NB4 (cell line): ENCODE measurements around the gene ZNF691.

Source experiments
- DNase-seq: peaks from one replicate; pipeline ENCODE4 v3.0.0; 2010; ENCODE audit warnings: low read depth
- H3K4me3 ChIP-seq: one replicate; pipeline ENCODE4 v1.5.1; 2011; ENCODE audit warnings: mild to moderate bottlenecking, low read depth, low read length, moderate library complexity
- MAX ChIP-seq: IDR thresholded peaks from 2 replicates; pipeline ENCODE4 v1.6.1; 2011; ENCODE audit warnings: low read depth, low read length
- MYC ChIP-seq: IDR thresholded peaks from 2 replicates; pipeline ENCODE4 v1.6.1; 2011; ENCODE audit warnings: low read depth, low read length
- POLR2A ChIP-seq: IDR thresholded peaks from 2 replicates; pipeline ENCODE4 v1.6.1; 2011; ENCODE audit warnings: mild to moderate bottlenecking; ENCODE audit not compliant: insufficient read length; ENCODE audit errors: extremely low read depth
- TF ChIP-seq, protein P1 (sequence below): IDR thresholded peaks from one replicate; pipeline ENCODE4 v1.5.1; 2012; ENCODE audit warnings: low read depth, low read length

The ZNF691 gene

DNA sequence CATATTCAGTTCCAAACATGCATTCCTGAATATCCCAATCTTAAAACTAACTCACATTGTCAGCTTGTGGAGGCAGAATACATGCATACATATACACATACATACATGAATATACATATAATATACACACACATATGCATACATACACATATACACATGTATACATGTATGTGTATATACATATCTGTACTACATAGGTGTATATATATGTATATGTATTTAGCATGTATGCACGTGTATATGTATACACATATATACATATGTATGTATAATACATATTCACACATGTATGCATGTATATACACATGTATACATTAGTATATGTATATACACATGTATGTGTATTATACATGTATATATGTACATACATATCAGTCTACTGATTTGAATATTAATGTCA, 1.2 kb upstream of the ZNF691 start:
- no peak for DNase-seq
- peak overlapping the region; percentile 87 for H3K4me3 ChIP-seq
- no peak for TF ChIP-seq MAX
- TF ChIP-seq MYC: no peak
- TF ChIP-seq POLR2A: no peak
- TF ChIP-seq, protein P1, sequence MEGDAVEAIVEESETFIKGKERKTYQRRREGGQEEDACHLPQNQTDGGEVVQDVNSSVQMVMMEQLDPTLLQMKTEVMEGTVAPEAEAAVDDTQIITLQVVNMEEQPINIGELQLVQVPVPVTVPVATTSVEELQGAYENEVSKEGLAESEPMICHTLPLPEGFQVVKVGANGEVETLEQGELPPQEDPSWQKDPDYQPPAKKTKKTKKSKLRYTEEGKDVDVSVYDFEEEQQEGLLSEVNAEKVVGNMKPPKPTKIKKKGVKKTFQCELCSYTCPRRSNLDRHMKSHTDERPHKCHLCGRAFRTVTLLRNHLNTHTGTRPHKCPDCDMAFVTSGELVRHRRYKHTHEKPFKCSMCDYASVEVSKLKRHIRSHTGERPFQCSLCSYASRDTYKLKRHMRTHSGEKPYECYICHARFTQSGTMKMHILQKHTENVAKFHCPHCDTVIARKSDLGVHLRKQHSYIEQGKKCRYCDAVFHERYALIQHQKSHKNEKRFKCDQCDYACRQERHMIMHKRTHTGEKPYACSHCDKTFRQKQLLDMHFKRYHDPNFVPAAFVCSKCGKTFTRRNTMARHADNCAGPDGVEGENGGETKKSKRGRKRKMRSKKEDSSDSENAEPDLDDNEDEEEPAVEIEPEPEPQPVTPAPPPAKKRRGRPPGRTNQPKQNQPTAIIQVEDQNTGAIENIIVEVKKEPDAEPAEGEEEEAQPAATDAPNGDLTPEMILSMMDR: no peak

DNA sequence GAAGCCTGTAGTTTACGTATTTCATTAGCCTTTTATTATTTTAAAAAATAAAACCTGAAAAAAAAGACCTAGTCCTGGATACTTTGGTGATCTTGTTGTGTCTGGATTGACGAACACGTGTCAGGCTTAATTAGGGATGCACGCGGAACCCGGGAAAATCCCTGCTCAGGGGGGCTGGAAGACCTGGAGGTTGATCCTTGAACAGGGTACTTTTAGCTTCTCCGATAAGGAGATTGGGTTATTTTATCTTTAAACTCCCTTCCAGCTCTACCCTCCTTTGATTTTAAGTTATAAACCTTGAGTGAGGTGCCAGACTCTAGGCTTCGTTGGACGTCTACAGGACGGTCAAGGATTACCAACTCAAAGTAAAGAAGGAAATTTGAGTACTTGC, 552 bp upstream of the ZNF691 start:
- DNase-seq: no peak
- H3K4me3 ChIP-seq: peak overlapping the region; percentile 87
- TF ChIP-seq, protein P1: no peak
- no peak for TF ChIP-seq MYC
- no peak for TF ChIP-seq MAX
- TF ChIP-seq POLR2A: no peak

GRCh38 chr1:42847111-42847595, 740 bp downstream of the ZNF691 start:
- peak overlapping the region; percentile 87 for H3K4me3 ChIP-seq
- no peak for DNase-seq
- TF ChIP-seq POLR2A (no peak), MAX (no peak), MYC (no peak)
- TF ChIP-seq, protein P1: no peak

- DNase-seq: no peak
- peak overlapping the region; percentile 87 for H3K4me3 ChIP-seq
- TF ChIP-seq MAX (no peak), MYC (no peak), POLR2A (no peak)
- TF ChIP-seq, protein P1: no peak
Observed at GRCh38 chr1:42847721-42848460, 1.5 kb downstream of the ZNF691 start.

DNA sequence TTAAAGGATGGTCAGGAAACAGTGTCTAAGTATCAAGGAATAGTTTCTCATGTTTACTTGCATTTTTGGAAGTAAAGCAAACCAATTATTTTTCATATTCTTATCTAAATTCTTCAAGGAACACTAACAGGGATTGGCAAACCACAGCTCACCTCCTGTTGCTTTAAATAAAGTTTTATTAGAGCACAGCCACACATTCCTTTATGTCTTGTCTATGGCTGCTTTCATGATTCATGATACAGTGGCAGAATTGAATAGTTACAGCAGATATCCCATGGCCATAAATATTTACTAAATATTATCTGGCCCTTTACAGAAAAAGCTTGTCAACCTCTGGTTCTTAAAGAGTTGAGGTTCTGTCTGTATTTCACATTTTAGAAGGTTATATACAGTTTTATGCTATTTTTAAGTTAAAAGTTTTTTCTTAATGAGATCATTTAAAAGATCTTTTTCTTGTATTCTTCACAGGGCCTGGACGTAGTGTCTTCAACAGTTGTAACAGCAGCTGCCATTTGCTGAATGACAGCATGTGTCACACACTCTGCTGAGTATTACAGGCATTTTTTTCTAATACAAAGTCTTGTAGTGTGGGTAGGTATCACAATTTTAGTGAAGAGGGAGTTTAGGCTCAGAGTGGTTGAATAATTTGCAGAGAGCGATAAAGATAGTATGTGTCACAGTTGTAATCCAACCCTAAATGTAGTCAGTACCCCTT, 2.6 kb downstream of the ZNF691 start:
- TF ChIP-seq MAX (no peak), POLR2A (no peak), MYC (no peak)
- TF ChIP-seq, protein P1: no peak
- no peak overlapping the region for H3K4me3 ChIP-seq
- DNase-seq: no peak
